ENCODE measurements around the gene ALDH4A1. TPM values are rescaled to one million over a fixed set of nuclear protein-coding genes. Genes with fewer than 3 reads are reported as not detected.

Gene ALDH4A1
- total and polyA plus RNA-seq, 10 of the 15 experiments (the other 5 are each of a cell fraction or from before 2014, with no cell fraction given) = 0.06 to 25.5 (median 13.0) TPM

DNA sequence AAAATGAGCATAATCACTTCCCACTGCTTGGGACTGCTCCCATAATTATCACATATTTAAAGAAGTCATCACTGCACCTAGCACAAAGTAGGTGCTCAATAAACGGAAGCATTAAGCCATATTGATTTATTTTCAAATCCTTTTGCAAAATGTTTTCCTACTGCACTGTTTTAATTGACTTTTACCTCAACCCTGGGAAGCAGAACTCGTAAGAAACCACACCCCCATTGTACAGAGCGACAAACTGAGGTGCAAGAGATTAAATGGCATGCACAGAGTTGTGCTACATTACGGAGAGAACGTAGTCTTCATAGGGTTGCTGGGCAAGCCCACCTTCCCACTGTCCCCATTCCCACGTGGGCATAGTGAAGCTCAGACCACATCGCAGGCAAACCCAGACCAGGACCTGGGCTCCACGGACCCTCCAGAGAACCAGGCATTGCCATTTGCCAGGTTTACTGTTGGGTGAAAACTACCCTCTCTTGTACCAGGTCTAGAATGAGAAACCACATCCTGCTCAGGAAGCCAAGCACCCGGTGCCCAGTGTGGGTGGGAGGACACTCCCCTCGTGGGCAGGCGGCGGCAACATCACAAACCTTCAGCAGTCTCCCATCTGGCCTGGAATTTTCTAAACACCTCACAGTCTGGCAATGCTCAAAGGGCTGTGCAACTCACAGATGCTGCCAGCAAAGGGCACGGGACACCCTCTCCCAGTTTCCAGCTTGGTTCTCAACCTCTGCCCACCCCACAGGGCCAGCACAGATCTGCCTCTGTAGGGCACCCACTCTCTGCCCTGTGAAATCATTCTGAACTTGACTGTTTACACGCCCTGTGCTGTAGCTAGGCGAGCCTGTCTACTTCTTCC is 45.9 kb upstream of the ALDH4A1 start:
- POLR2A ChIA-PET = interaction anchor here (1.4 kb wide), 1 partner anchor 33 kb away, joined by 3 read pairs; no protein-coding TSS in a partner anchor
- peaks cover 45% of the 10 kb centered on the region for H3K79me2 ChIP-seq (ENCODE audit: control insufficient read depth, insufficient read depth, low read length)
- H3K27ac ChIP-seq (ENCODE audit: control insufficient read depth, insufficient read depth) = no peak overlapping the region

DNA sequence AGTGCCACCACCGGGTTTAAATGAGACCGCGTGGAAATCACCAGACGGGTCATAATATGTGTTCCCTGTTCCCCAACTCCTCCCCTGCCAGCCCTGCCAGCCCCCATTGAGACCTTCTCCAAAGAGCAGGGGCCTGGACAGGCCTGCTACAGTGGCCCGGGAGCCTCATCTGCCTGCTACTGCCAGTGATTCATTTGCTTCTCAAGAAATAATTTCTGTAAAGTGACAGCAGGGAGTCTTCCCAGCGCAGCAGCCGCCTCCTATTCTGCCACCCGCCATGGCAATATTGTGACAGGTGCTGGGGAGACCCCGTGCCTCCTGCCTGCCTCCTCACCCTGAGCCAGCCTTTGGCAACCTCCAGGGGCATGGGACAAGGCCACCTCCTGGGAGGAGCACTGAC is 45.2 kb upstream of the ALDH4A1 start:
- ChIA-PET POLR2A (interaction anchor here (1.6 kb wide), 1 partner anchor 21 kb away, joined by 4 read pairs; no protein-coding TSS in a partner anchor), SMC1A (ENCODE audit: uncharacterized antibody, unreplicated experiment) (no interaction called here), RAD21 (ENCODE audit: unreplicated experiment) (no interaction called here), CTCF (interaction anchor here (2.8 to 8.1 kb wide), 2 partner anchors 20 to 34 kb away, joined by 10 to 57 read pairs; no protein-coding TSS in a partner anchor)
- no peak overlapping the region for H2AFZ ChIP-seq (ENCODE audit: control insufficient read depth, low read depth, low read length)
- no peak overlapping the region for H3K27ac ChIP-seq (ENCODE audit: control insufficient read depth, insufficient read depth)
- no peaks in the 10 kb centered on the region for H3K9me3 ChIP-seq (replicated peaks; ENCODE audit: control insufficient read depth, insufficient read depth, low read length)
- H3K36me3 ChIP-seq (ENCODE audit: control insufficient read depth in 2 of 2, insufficient read depth in 2 of 2, low read length in 1 of 2) = no peaks in the 10 kb centered on the region
- peaks cover 38% of the 10 kb centered on the region for H3K79me2 ChIP-seq (ENCODE audit: control insufficient read depth, insufficient read depth, low read length)
- ATAC-seq = no peak
- H3K4me3 ChIP-seq = no peak overlapping the region
- no peak overlapping the region for H3K4me2 ChIP-seq (ENCODE audit: control insufficient read depth, insufficient read depth)
- 90% methylated on average over 9 of the region's 9 CpGs for WGBS (ENCODE audit: insufficient coverage, insufficient replicate concordance, low lambda C conversion rate, missing lambda C conversion rate)
- FAIRE-seq = no peak
- no peaks in the 10 kb centered on the region for H4K20me1 ChIP-seq (ENCODE audit: control insufficient read depth, insufficient read depth)
- no TSS peak for BruUV-seq (replicated peaks)
- intact Hi-C loops (cut with micrococcal nuclease; ENCODE audit: unreplicated experiment) (no loop called here), in situ Hi-C loops (cut with MboI) (no loop called here)
- no peak for DNase-seq (ENCODE audit: low read depth, low spot score)
- H3K4me1 ChIP-seq (ENCODE audit: control insufficient read depth, insufficient read depth, low read length) = peaks cover 59% of the 10 kb centered on the region
- no peak overlapping the region for H3K9ac ChIP-seq (ENCODE audit: control insufficient read depth, insufficient read depth, low read length)
- no peaks in the 10 kb centered on the region for H3K27me3 ChIP-seq (replicated peaks in 1 of 2; ENCODE audit: control insufficient read depth in 2 of 2, insufficient read depth in 2 of 2, low read length in 1 of 2)
- TF ChIP-seq RAD51 (IDR thresholded peaks at IDR 0.05) = no peak
- no peak for TF ChIP-seq SP1 (IDR thresholded peaks at IDR 0.05; ENCODE audit: low read depth, low read length)
- TF ChIP-seq FOXK2 (IDR thresholded peaks at IDR 0.05) = no peak
- no peak for TF ChIP-seq PAX8 (IDR thresholded peaks at IDR 0.05)
- TF ChIP-seq, protein P1, sequence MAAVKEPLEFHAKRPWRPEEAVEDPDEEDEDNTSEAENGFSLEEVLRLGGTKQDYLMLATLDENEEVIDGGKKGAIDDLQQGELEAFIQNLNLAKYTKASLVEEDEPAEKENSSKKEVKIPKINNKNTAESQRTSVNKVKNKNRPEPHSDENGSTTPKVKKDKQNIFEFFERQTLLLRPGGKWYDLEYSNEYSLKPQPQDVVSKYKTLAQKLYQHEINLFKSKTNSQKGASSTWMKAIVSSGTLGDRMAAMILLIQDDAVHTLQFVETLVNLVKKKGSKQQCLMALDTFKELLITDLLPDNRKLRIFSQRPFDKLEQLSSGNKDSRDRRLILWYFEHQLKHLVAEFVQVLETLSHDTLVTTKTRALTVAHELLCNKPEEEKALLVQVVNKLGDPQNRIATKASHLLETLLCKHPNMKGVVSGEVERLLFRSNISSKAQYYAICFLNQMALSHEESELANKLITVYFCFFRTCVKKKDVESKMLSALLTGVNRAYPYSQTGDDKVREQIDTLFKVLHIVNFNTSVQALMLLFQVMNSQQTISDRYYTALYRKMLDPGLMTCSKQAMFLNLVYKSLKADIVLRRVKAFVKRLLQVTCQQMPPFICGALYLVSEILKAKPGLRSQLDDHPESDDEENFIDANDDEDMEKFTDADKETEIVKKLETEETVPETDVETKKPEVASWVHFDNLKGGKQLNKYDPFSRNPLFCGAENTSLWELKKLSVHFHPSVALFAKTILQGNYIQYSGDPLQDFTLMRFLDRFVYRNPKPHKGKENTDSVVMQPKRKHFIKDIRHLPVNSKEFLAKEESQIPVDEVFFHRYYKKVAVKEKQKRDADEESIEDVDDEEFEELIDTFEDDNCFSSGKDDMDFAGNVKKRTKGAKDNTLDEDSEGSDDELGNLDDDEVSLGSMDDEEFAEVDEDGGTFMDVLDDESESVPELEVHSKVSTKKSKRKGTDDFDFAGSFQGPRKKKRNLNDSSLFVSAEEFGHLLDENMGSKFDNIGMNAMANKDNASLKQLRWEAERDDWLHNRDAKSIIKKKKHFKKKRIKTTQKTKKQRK (IDR thresholded peaks at IDR 0.05; ENCODE audit: low read depth, low read length) = no peak
- no peak for TF ChIP-seq MEF2A (IDR thresholded peaks at IDR 0.05; ENCODE audit: insufficient read depth, low read depth, low read length)
- TF ChIP-seq TBL1XR1 (IDR thresholded peaks at IDR 0.05; ENCODE audit: low read depth, low read length) = no peak
- TF ChIP-seq, protein P2, sequence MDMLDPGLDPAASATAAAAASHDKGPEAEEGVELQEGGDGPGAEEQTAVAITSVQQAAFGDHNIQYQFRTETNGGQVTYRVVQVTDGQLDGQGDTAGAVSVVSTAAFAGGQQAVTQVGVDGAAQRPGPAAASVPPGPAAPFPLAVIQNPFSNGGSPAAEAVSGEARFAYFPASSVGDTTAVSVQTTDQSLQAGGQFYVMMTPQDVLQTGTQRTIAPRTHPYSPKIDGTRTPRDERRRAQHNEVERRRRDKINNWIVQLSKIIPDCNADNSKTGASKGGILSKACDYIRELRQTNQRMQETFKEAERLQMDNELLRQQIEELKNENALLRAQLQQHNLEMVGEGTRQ (IDR thresholded peaks at IDR 0.05; ENCODE audit: borderline replicate concordance, low read depth, low read length) = no peak

More for the DNA sequence above, 45.9 kb upstream of the ALDH4A1 start:
- no TSS peak for BruUV-seq (replicated peaks)
- DNase-seq (ENCODE audit: low read depth, low spot score) = no peak
- CTCF ChIA-PET = interaction anchor here (0.8 to 11.6 kb wide), 4 partner anchors 21 to 64 kb away, joined by 3 to 117 read pairs (median 30); partner anchors contain the start of gene ALDH4A1
- in situ Hi-C loops (cut with MboI) (no loop called here), intact Hi-C loops (cut with micrococcal nuclease; ENCODE audit: unreplicated experiment) (no loop called here)
- no peak for ATAC-seq
- peak overlapping the region; percentile 98; the same call in 1 of the 2 replicates for H3K4me2 ChIP-seq (ENCODE audit: control insufficient read depth, insufficient read depth)
- WGBS (ENCODE audit: insufficient coverage, insufficient replicate concordance, low lambda C conversion rate, missing lambda C conversion rate) = 51% methylated on average over 15 of the region's 15 CpGs
- no peaks in the 10 kb centered on the region for H3K27me3 ChIP-seq (replicated peaks in 1 of 2; ENCODE audit: control insufficient read depth in 2 of 2, insufficient read depth in 2 of 2, low read length in 1 of 2)
- no peak for FAIRE-seq
- TF ChIP-seq CBX3 (IDR thresholded peaks at IDR 0.05; ENCODE audit: borderline replicate concordance, low read depth) (no peak), CREM (IDR thresholded peaks at IDR 0.05; ENCODE audit: low read depth) (no peak), RUNX3 (IDR thresholded peaks at IDR 0.05; ENCODE audit: low read length) (peak; percentile 41; the same call in 1 of the 2 replicates), POU2F2 (IDR thresholded peaks at IDR 0.05; ENCODE audit: borderline replicate concordance, low read depth, low read length) (no peak)
- RAD21 ChIA-PET (ENCODE audit: unreplicated experiment) = no interaction called here
- SMC1A ChIA-PET (ENCODE audit: uncharacterized antibody, unreplicated experiment) = interaction anchor here (0.6 to 4.0 kb wide), 2 partner anchors 34 to 362 kb away, joined by 3 to 18 read pairs; no protein-coding TSS in a partner anchor
- peaks cover 64% of the 10 kb centered on the region for H3K4me1 ChIP-seq (ENCODE audit: control insufficient read depth, insufficient read depth, low read length)
- H3K4me3 ChIP-seq = no peak overlapping the region
- no peaks in the 10 kb centered on the region for H4K20me1 ChIP-seq (ENCODE audit: control insufficient read depth, insufficient read depth)
- no peak overlapping the region for H2AFZ ChIP-seq (ENCODE audit: control insufficient read depth, low read depth, low read length)
- H3K9ac ChIP-seq (ENCODE audit: control insufficient read depth, insufficient read depth, low read length) = peak overlapping the region; percentile 4; the same call in 1 of the 2 replicates
- no peaks in the 10 kb centered on the region for H3K9me3 ChIP-seq (replicated peaks; ENCODE audit: control insufficient read depth, insufficient read depth, low read length)
- H3K36me3 ChIP-seq (ENCODE audit: control insufficient read depth in 2 of 2, insufficient read depth in 2 of 2, low read length in 1 of 2) = no peaks in the 10 kb centered on the region
